ENCODE measurements around the gene GNAQ.
"Not testable (repeated sequence)": the region's sequence is repeated elsewhere in the genome, so short reads cannot be mapped to it uniquely, and the experiment has no call there.

The GNAQ gene

DNA sequence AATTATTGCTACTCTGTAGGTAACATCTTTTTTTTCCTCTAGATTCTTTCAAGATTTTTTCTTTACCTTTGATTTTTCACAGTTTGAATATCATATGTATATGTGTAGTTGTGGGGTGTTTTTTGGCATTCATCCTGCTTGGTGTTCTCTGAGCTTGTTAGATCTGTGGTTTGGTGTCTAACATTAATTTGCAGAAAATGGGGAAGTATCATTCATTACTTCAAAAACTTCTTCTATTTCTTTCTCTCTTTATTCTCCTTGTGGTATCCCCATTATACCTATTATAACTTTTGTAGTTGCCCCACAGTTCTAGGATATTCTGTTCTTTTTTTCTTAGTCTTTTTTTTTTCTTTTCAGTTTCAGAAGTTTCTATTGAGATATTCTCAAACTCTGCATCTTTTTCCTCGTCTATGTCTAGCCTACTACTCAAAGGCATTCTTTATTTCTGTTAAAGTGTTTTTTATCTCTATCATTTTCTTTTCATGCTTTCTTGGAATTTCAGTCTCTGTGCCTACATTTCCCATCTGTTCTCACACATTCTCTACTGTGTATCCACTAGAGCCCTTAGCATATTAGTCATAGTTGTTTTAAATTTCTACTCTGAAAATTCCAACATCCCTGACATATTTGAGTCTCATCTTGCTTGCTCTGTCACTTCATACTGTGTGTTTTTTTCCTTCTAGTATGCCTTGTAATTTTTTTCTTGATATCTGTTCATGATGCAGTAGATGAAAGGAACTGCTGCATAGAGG, 323.4 kb downstream of the GNAQ start:
- no peak overlapping the region for H3K27ac ChIP-seq
- H3K9ac ChIP-seq: no peak overlapping the region
- no peaks in the 10 kb centered on the region for H3K9me3 ChIP-seq (ENCODE audit: control insufficient read depth, low read length)
- no peak overlapping the region for H3K4me3 ChIP-seq (ENCODE audit: low read depth, low read length)
- no peaks in the 10 kb centered on the region for H3K36me3 ChIP-seq (ENCODE audit: control insufficient read depth, insufficient read depth, low read length)
- no peaks in the 10 kb centered on the region for H3K4me1 ChIP-seq
- TF ChIP-seq, protein P1, sequence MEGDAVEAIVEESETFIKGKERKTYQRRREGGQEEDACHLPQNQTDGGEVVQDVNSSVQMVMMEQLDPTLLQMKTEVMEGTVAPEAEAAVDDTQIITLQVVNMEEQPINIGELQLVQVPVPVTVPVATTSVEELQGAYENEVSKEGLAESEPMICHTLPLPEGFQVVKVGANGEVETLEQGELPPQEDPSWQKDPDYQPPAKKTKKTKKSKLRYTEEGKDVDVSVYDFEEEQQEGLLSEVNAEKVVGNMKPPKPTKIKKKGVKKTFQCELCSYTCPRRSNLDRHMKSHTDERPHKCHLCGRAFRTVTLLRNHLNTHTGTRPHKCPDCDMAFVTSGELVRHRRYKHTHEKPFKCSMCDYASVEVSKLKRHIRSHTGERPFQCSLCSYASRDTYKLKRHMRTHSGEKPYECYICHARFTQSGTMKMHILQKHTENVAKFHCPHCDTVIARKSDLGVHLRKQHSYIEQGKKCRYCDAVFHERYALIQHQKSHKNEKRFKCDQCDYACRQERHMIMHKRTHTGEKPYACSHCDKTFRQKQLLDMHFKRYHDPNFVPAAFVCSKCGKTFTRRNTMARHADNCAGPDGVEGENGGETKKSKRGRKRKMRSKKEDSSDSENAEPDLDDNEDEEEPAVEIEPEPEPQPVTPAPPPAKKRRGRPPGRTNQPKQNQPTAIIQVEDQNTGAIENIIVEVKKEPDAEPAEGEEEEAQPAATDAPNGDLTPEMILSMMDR (IDR thresholded peaks at IDR 0.05): no peak
- no peak overlapping the region for H2AFZ ChIP-seq
- H3K79me2 ChIP-seq: no peaks in the 10 kb centered on the region
- no peaks in the 10 kb centered on the region for H3K27me3 ChIP-seq (ENCODE audit: control insufficient read depth, insufficient read depth, low read length)
- H3K4me2 ChIP-seq (ENCODE audit: low read length): no peak overlapping the region

DNA sequence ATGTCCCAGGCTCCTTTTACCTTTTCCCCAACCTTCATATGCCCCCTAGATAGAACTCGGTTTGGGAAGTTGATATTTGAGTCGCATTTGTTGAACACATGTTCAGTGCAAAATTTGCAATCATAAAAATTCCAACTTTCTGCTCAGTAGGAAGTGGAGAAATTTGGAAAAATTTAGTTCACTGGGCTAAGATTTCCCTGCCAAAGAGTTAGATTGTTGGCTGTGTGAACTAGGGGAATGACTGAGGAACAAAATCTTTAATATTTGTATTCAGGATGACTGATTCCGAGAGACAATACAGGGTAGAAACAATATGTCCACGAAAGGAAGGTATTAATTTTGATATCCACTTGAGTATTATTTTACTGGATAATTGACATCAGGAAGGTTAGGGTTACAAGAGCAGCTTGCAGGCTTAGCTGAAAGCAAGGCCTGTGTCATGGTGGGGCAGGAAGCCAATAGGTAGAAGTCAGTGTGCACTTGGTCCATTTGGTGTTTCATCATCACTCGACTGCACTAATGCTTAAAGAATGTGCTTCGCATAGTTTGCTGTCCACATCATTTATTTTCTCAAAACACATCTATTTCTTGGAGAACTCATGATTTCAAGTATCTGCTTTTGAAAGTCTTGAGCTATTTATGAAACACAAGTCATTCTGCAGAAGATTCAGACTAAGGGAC, 324.1 kb downstream of the GNAQ start:
- no peaks in the 10 kb centered on the region for H3K4me1 ChIP-seq
- TF ChIP-seq, protein P1 (IDR thresholded peaks at IDR 0.05): no peak
- no peaks in the 10 kb centered on the region for H3K79me2 ChIP-seq
- no peaks in the 10 kb centered on the region for H3K27me3 ChIP-seq (ENCODE audit: control insufficient read depth, insufficient read depth, low read length)
- H3K4me2 ChIP-seq (ENCODE audit: low read length): no peak overlapping the region
- H3K27ac ChIP-seq: no peak overlapping the region
- no peak overlapping the region for H3K4me3 ChIP-seq (ENCODE audit: low read depth, low read length)
- no peaks in the 10 kb centered on the region for H3K36me3 ChIP-seq (ENCODE audit: control insufficient read depth, insufficient read depth, low read length)
- no peak overlapping the region for H2AFZ ChIP-seq
- H3K9ac ChIP-seq: no peak overlapping the region
- H3K9me3 ChIP-seq (ENCODE audit: control insufficient read depth, low read length): no peaks in the 10 kb centered on the region

DNA sequence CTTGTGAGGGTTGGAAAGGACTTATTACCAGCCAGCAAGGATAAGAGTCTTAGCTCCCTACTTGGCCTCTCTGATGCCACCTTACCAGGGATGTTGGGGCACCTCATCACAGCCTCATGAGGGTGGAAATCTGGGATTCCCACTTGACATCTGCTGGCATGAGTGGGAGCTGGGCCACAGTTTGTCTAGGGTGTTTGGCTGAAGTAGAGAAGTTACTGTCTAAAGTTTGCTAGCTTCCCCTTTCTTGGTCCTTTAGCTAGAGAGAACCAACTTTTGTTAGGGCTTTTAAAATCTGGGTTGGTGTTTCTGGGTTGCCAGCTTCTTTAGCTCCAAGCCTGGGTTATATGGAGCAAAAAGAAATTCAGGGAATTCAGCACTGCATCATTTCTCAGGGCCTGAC, 326.0 kb downstream of the GNAQ start:
- no peaks in the 10 kb centered on the region for H3K27me3 ChIP-seq (ENCODE audit: control insufficient read depth, insufficient read depth, low read length)
- H3K9ac ChIP-seq: no peak overlapping the region
- H3K79me2 ChIP-seq: no peaks in the 10 kb centered on the region
- H3K4me3 ChIP-seq (ENCODE audit: low read depth, low read length): no peak overlapping the region
- TF ChIP-seq, protein P1 (IDR thresholded peaks at IDR 0.05): no peak
- no peaks in the 10 kb centered on the region for H3K9me3 ChIP-seq (ENCODE audit: control insufficient read depth, low read length)
- H3K36me3 ChIP-seq (ENCODE audit: control insufficient read depth, insufficient read depth, low read length): no peaks in the 10 kb centered on the region
- H3K4me1 ChIP-seq: no peaks in the 10 kb centered on the region
- no peak overlapping the region for H3K27ac ChIP-seq
- no peak overlapping the region for H3K4me2 ChIP-seq (ENCODE audit: low read length)
- no peak overlapping the region for H2AFZ ChIP-seq

DNA sequence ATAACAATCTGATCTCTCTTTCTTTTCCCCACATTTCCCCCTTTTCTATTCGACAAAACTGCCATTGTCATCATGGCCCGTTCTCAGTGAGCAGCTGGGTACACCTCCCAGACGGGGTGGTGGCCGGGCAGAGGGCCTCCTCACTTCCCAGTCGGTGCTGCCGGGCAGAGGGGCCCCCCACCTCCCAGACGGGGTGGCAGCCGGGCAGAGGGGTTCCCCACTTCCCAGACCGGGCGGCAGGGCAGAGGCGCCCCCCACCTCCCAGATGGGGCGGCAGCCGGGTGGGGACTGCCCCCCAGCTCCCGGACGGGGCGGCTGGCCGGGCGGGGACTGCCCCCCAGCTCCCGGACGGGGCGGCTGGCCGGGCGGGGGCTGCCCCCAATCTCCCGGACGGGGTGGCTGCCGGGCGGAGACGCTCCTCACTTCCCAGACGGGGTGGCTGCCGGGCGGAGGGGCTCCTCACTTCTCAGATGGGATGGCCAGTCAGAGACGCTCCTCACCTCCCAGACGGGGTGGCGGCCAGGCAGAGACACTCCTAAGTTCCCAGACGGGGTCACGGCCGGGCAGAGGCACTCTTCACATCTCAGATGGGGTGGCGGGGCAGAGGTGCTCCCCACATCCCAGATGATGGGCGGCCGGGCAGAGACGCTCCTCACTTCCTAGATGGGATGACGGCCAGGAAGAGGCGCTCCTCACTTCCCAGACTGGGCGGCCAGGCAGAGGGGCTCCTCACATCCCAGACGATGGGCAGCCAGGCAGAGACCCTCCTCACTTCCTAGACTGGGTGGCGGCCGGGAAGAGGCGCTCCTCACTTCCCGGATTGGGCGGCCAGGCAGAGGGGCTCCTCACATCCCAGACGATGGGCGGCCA, 328.9 kb downstream of the GNAQ start:
- H3K27me3 ChIP-seq (ENCODE audit: control insufficient read depth, insufficient read depth, low read length); H3K9me3 ChIP-seq (ENCODE audit: control insufficient read depth, low read length); H3K4me3 ChIP-seq (ENCODE audit: low read depth, low read length); H3K27ac ChIP-seq; H3K36me3 ChIP-seq (ENCODE audit: control insufficient read depth, insufficient read depth, low read length); H3K79me2 ChIP-seq; H3K4me2 ChIP-seq (ENCODE audit: low read length); H3K9ac ChIP-seq; H3K4me1 ChIP-seq; H2AFZ ChIP-seq: not testable (repeated sequence)
